Measurements from ENCODE around the gene RSRP1.
"Not testable (repeated sequence)": the region's sequence is repeated elsewhere in the genome, so short reads cannot be mapped to it uniquely, and the experiment has no call there.

- TF ChIP-seq CTCF, POLR2A (IDR thresholded peaks at IDR 0.05): not testable (repeated sequence)
Measured at GRCh38 chr1:25296501-25296900, 49.2 kb upstream of the RSRP1 start.

Measured in adrenal gland (tissue), 5 donors.